Activated T-helper 9 cell treated with anti-CD3 and anti-CD28 coated beads, Interleukin-2, amount 50 U/mL, for 16 hours (primary cell): ENCODE measurements around the gene FMN2.
"Not testable (repeated sequence)": the region's sequence is repeated elsewhere in the genome, so short reads cannot be mapped to it uniquely, and the experiment has no call there.

Experiments
- DNase-seq: peaks from one replicate; pipeline ENCODE4 v3.0.0-alpha.2; 2020; ENCODE audit warnings: low read depth

Gene FMN2

GRCh38 chr1:240138867-240139266, 47.2 kb downstream of the FMN2 start:
- DNase-seq: no peak

GRCh38 chr1:240139511-240139910, 47.8 kb downstream of the FMN2 start:
- no peak for DNase-seq

GRCh38 chr1:240145120-240145519, 53.4 kb downstream of the FMN2 start:
- no peak for DNase-seq

- no peak for DNase-seq
Measured at GRCh38 chr1:240148333-240148732, 56.6 kb downstream of the FMN2 start.

GRCh38 chr1:240149484-240150094, 57.9 kb downstream of the FMN2 start:
- DNase-seq: no peak

GRCh38 chr1:240151136-240151735, 59.6 kb downstream of the FMN2 start:
- DNase-seq: no peak

GRCh38 chr1:240152611-240153297, 61.1 kb downstream of the FMN2 start:
- DNase-seq: no peak

GRCh38 chr1:240155605-240156004, 63.9 kb downstream of the FMN2 start:
- no peak for DNase-seq

GRCh38 chr1:240164742-240165141, 73.1 kb downstream of the FMN2 start:
- DNase-seq: no peak

GRCh38 chr1:240169188-240169587, 77.5 kb downstream of the FMN2 start:
- no peak for DNase-seq

- no peak for DNase-seq
Measured at GRCh38 chr1:240170266-240170665, 78.6 kb downstream of the FMN2 start.

- DNase-seq: no peak
Measured at GRCh38 chr1:240170806-240171205, 79.1 kb downstream of the FMN2 start.

- DNase-seq: no peak
Measured at GRCh38 chr1:240171907-240172306, 80.2 kb downstream of the FMN2 start.

- no peak for DNase-seq
Measured at GRCh38 chr1:240173836-240174235, 82.2 kb downstream of the FMN2 start.

GRCh38 chr1:240174734-240175133, 83.1 kb downstream of the FMN2 start:
- DNase-seq: no peak

- no peak for DNase-seq
Measured at GRCh38 chr1:240178366-240178765, 86.7 kb downstream of the FMN2 start.

- DNase-seq: not testable (repeated sequence)
Measured at GRCh38 chr1:240184682-240185081, 93.0 kb downstream of the FMN2 start.

- DNase-seq: no peak
Measured at GRCh38 chr1:240188139-240188538, 96.5 kb downstream of the FMN2 start.

GRCh38 chr1:240189386-240189989, 97.8 kb downstream of the FMN2 start:
- no peak for DNase-seq

GRCh38 chr1:240190881-240191401, 99.3 kb downstream of the FMN2 start:
- no peak for DNase-seq

GRCh38 chr1:240192851-240193250, 101.2 kb downstream of the FMN2 start:
- no peak for DNase-seq

- DNase-seq: no peak
Measured at GRCh38 chr1:240193679-240194078, 102.0 kb downstream of the FMN2 start.

- DNase-seq: no peak
Measured at GRCh38 chr1:240194120-240194519, 102.4 kb downstream of the FMN2 start.
